Trophoblast cell (in vitro differentiated cells and primary cell): ENCODE measurements around the gene NUP153.

Experiments used
- DNase-seq, 2 donors: peaks; one replicate each; pipeline ENCODE4 v3.0.0-alpha.2; 2016
- H2AFZ ChIP-seq: 2 replicates; pipeline ENCODE4 v1.6.1; 2013; ENCODE audit warnings: low read length, moderate library complexity, mild to moderate bottlenecking; ENCODE audit not compliant: insufficient read depth, poor library complexity
- H2AK5ac ChIP-seq: 2 replicates; pipeline ENCODE4 v1.6.1; 2013; ENCODE audit warnings: mild to moderate bottlenecking, low read length
- H2BK120ac ChIP-seq: 2 replicates; pipeline ENCODE4 v1.6.1; 2013; ENCODE audit warnings: low read length, mild to moderate bottlenecking, moderate library complexity; ENCODE audit not compliant: insufficient read depth, poor library complexity
- H2BK12ac ChIP-seq: 2 replicates; pipeline ENCODE4 v1.6.1; 2013; ENCODE audit warnings: mild to moderate bottlenecking, low read length, moderate library complexity
- H2BK5ac ChIP-seq: 2 replicates; pipeline ENCODE4 v1.6.1; 2013; ENCODE audit warnings: low read length, low read depth, moderate library complexity, mild to moderate bottlenecking; ENCODE audit not compliant: poor library complexity
- H3K14ac ChIP-seq: 2 replicates; pipeline ENCODE4 v1.6.1; 2013; ENCODE audit warnings: mild to moderate bottlenecking, low read length
- H3K18ac ChIP-seq: 2 replicates; pipeline ENCODE4 v1.6.1; 2013; ENCODE audit warnings: mild to moderate bottlenecking, low read length
- H3K23ac ChIP-seq: 2 replicates; pipeline ENCODE4 v1.6.1; 2013; ENCODE audit warnings: low read length
- H3K27ac ChIP-seq: 2 replicates; pipeline ENCODE4 v1.5.1; 2013; ENCODE audit warnings: low read depth, mild to moderate bottlenecking, inconsistent platforms, low read length, moderate library complexity
- H3K27me3 ChIP-seq: 2 replicates; pipeline ENCODE4 v1.6.1; 2013; ENCODE audit warnings: inconsistent platforms, mild to moderate bottlenecking, low read length, moderate library complexity; ENCODE audit not compliant: insufficient read depth
- H3K36me3 ChIP-seq, 2 experiments: 1 replicate in 1 of 2; 2 replicates in 1 of 2; pipeline ENCODE4 v1.6.1; 2013; ENCODE audit warnings: low read length in 2 of 2, mild to moderate bottlenecking in 2 of 2, moderate library complexity in 1 of 2; ENCODE audit not compliant: insufficient read depth in 2 of 2, control insufficient read depth in 1 of 2
- H3K4ac ChIP-seq: 2 replicates; pipeline ENCODE4 v1.6.1; 2013; ENCODE audit warnings: low read depth, mild to moderate bottlenecking, low read length, moderate library complexity
- H3K4me1 ChIP-seq, 2 experiments: 1 replicate in 1 of 2; 2 replicates in 1 of 2; pipeline ENCODE4 v1.6.1; 2013; ENCODE audit warnings: low read length in 2 of 2, mild to moderate bottlenecking in 2 of 2, moderate library complexity in 1 of 2; ENCODE audit not compliant: insufficient read depth in 2 of 2, control insufficient read depth in 1 of 2
- H3K4me2 ChIP-seq: 2 replicates; pipeline ENCODE4 v1.6.1; 2013; ENCODE audit warnings: inconsistent platforms, mild to moderate bottlenecking, low read length, moderate library complexity
- H3K4me3 ChIP-seq: 2 replicates; pipeline ENCODE4 v1.5.1; 2013; ENCODE audit warnings: mild to moderate bottlenecking, low read depth, low read length, inconsistent platforms
- H3K79me1 ChIP-seq: one replicate; pipeline ENCODE4 v1.6.1; 2013; ENCODE audit warnings: low read length
- H3K79me2 ChIP-seq: 2 replicates; pipeline ENCODE4 v1.6.1; 2013; ENCODE audit warnings: low read length, mild to moderate bottlenecking; ENCODE audit not compliant: control insufficient read depth, insufficient read depth, poor library complexity
- H3K9ac ChIP-seq: 2 replicates; pipeline ENCODE4 v1.6.1; 2013; ENCODE audit warnings: mild to moderate bottlenecking, low read length
- H3K9me3 ChIP-seq: 2 replicates; pipeline ENCODE4 v1.6.1; 2013; ENCODE audit warnings: low read depth, mild to moderate bottlenecking, control low read depth, inconsistent platforms, low read length; ENCODE audit not compliant: insufficient read depth
- H4K12ac ChIP-seq: 2 replicates; pipeline ENCODE4 v1.6.1; 2013; ENCODE audit warnings: low read depth, mild to moderate bottlenecking, low read length, moderate library complexity
- H4K8ac ChIP-seq: 2 replicates; pipeline ENCODE4 v1.6.1; 2013; ENCODE audit warnings: low read depth, mild to moderate bottlenecking, low read length, moderate library complexity
- H4K91ac ChIP-seq: one replicate; pipeline ENCODE4 v1.6.1; 2013; ENCODE audit warnings: low read depth, mild to moderate bottlenecking, low read length, moderate library complexity
- WGBS: extraction: QIAGEN DNeasy Blood & Tissue Kit; methylation state at CpG from one replicate; pipeline ENCODE4 v1.1.7; 2013; ENCODE audit warnings: missing lambda C conversion rate; ENCODE audit not compliant: insufficient read length, insufficient coverage; ENCODE audit errors: extremely low coverage; 5-methylcytosine and 5-hydroxymethylcytosine counted together

NUP153 gene

GRCh38 chr6:17716221-17716620 is 9.5 kb upstream of the NUP153 start:
- no peak overlapping the region for H3K4ac ChIP-seq
- H3K79me2 ChIP-seq: no peaks in the 10 kb centered on the region
- H3K36me3 ChIP-seq: no peaks in the 10 kb centered on the region
- no peak overlapping the region for H3K9ac ChIP-seq
- no peak overlapping the region for H3K14ac ChIP-seq
- peak overlapping the region; percentile 17 for H2BK120ac ChIP-seq
- H2BK12ac ChIP-seq: no peak overlapping the region
- no peak overlapping the region for H2BK5ac ChIP-seq
- no peak overlapping the region for H4K8ac ChIP-seq
- H3K79me1 ChIP-seq: peaks cover 1% of the 10 kb centered on the region
- H3K4me2 ChIP-seq: no peak overlapping the region
- no peak overlapping the region for H3K23ac ChIP-seq
- H2AFZ ChIP-seq: no peak overlapping the region
- DNase-seq: no peak
- peaks cover 5 to 9% of the 10 kb centered on the region in 2 experiments for H3K4me1 ChIP-seq
- H3K4me3 ChIP-seq: no peak overlapping the region
- no peak overlapping the region for H4K91ac ChIP-seq
- no peaks in the 10 kb centered on the region for H3K27me3 ChIP-seq
- no peak overlapping the region for H4K12ac ChIP-seq
- H3K9me3 ChIP-seq: no peaks in the 10 kb centered on the region
- no peak overlapping the region for H3K18ac ChIP-seq
- H3K27ac ChIP-seq: no peak overlapping the region
- no peak overlapping the region for H2AK5ac ChIP-seq
- no CpG with 5 or more reads among the region's 2 CpGs for whole genome bisulfite sequencing

- no peaks in the 10 kb centered on the region for H3K27me3 ChIP-seq
- no peak overlapping the region for H2BK5ac ChIP-seq
- no peak overlapping the region for H3K27ac ChIP-seq
- H4K8ac ChIP-seq: no peak overlapping the region
- no peak overlapping the region for H2AFZ ChIP-seq
- H3K9ac ChIP-seq: no peak overlapping the region
- H3K79me2 ChIP-seq: no peaks in the 10 kb centered on the region
- DNase-seq: peak in 1 of 2 donors; percentile 77
- H3K14ac ChIP-seq: no peak overlapping the region
- no peak overlapping the region for H3K4ac ChIP-seq
- no peak overlapping the region for H4K91ac ChIP-seq
- H3K18ac ChIP-seq: no peak overlapping the region
- H3K4me1 ChIP-seq: peaks cover 3 to 6% of the 10 kb centered on the region in 2 experiments
- no peak overlapping the region for H3K4me3 ChIP-seq
- WGBS: no CpG with 5 or more reads among the region's 10 CpGs
- H3K9me3 ChIP-seq: no peaks in the 10 kb centered on the region
- H2AK5ac ChIP-seq: no peak overlapping the region
- no peak overlapping the region for H3K23ac ChIP-seq
- no peaks in the 10 kb centered on the region for H3K36me3 ChIP-seq
- no peak overlapping the region for H2BK120ac ChIP-seq
- no peak overlapping the region for H4K12ac ChIP-seq
- H2BK12ac ChIP-seq: no peak overlapping the region
- no peak overlapping the region for H3K4me2 ChIP-seq
- H3K79me1 ChIP-seq: peaks cover 1% of the 10 kb centered on the region
Observed at GRCh38 chr6:17714879-17715851, 8.4 kb upstream of the NUP153 start.

- no peak for DNase-seq
- no peak overlapping the region for H3K4me2 ChIP-seq
- no peak overlapping the region for H3K23ac ChIP-seq
Observed at GRCh38 chr6:17714177-17714576, 7.5 kb upstream of the NUP153 start.

GRCh38 chr6:17712576-17712975 is 5.9 kb upstream of the NUP153 start:
- H4K12ac ChIP-seq: no peak overlapping the region
- WGBS: no CpG with 5 or more reads among the region's 1 CpG

More at GRCh38 chr6:17714177-17714576, 7.5 kb upstream of the NUP153 start:
- H4K12ac ChIP-seq: no peak overlapping the region
- H3K4ac ChIP-seq: no peak overlapping the region
- no peak overlapping the region for H3K4me3 ChIP-seq
- H2BK120ac ChIP-seq: no peak overlapping the region
- peaks cover 1% of the 10 kb centered on the region for H3K79me1 ChIP-seq
- H2BK12ac ChIP-seq: no peak overlapping the region
- H3K27ac ChIP-seq: no peak overlapping the region
- no peaks in the 10 kb centered on the region for H3K36me3 ChIP-seq
- no peaks in the 10 kb centered on the region for H3K9me3 ChIP-seq
- H4K91ac ChIP-seq: no peak overlapping the region
- no peak overlapping the region for H3K18ac ChIP-seq
- no peak overlapping the region for H3K9ac ChIP-seq
- no peaks in the 10 kb centered on the region for H3K79me2 ChIP-seq
- H4K8ac ChIP-seq: no peak overlapping the region
- no peak overlapping the region for H2AK5ac ChIP-seq
- no peaks in the 10 kb centered on the region for H3K27me3 ChIP-seq
- no peak overlapping the region for H2AFZ ChIP-seq
- H3K4me1 ChIP-seq: peaks cover 0 to 4% of the 10 kb centered on the region in 2 experiments
- no peak overlapping the region for H3K14ac ChIP-seq
- H2BK5ac ChIP-seq: no peak overlapping the region

More at GRCh38 chr6:17712576-17712975, 5.9 kb upstream of the NUP153 start:
- H3K9ac ChIP-seq: no peak overlapping the region
- H4K8ac ChIP-seq: no peak overlapping the region
- H3K27ac ChIP-seq: no peak overlapping the region
- no peak overlapping the region for H3K18ac ChIP-seq
- H3K27me3 ChIP-seq: no peaks in the 10 kb centered on the region
- H3K4me2 ChIP-seq: no peak overlapping the region
- no peaks in the 10 kb centered on the region for H3K79me2 ChIP-seq
- no peak overlapping the region for H3K23ac ChIP-seq
- H2BK5ac ChIP-seq: no peak overlapping the region
- no peak overlapping the region for H2AFZ ChIP-seq
- H3K36me3 ChIP-seq: no peaks in the 10 kb centered on the region
- H3K4me3 ChIP-seq: no peak overlapping the region
- no peaks in the 10 kb centered on the region for H3K9me3 ChIP-seq
- no peak overlapping the region for H3K14ac ChIP-seq
- no peak overlapping the region for H2BK120ac ChIP-seq
- peaks cover 0 to 4% of the 10 kb centered on the region in 2 experiments for H3K4me1 ChIP-seq
- peaks cover 1% of the 10 kb centered on the region for H3K79me1 ChIP-seq
- H3K4ac ChIP-seq: no peak overlapping the region
- no peak overlapping the region for H2BK12ac ChIP-seq
- no peak overlapping the region for H4K91ac ChIP-seq
- no peak overlapping the region for H2AK5ac ChIP-seq
- no peak for DNase-seq
